DOHH2 (cell line): ENCODE data around the gene KLHL36.

ENCODE experiments used
- H3F3A ChIP-seq: fragments of 200-600 bp; sonication (generic), shearing (Covaris generic); 2 replicates; pipeline ENCODE4 v1.6.0; 2016; ENCODE audit warnings: antibody characterized with exemption, mild to moderate bottlenecking; ENCODE audit not compliant: control insufficient read depth, insufficient read depth
- H3K27ac ChIP-seq: fragments of 200-600 bp; sonication (generic); 2 replicates; pipeline ENCODE4 v1.5.1; 2014; ENCODE audit warnings: low read depth, mild to moderate bottlenecking, low read length, moderate library complexity
- H3K27me3 ChIP-seq: fragments of 200-600 bp; sonication (generic); 2 replicates; pipeline ENCODE4 v1.6.1; 2014; ENCODE audit warnings: mild to moderate bottlenecking, low read length, mixed read lengths; ENCODE audit not compliant: control insufficient read depth
- H3K36me3 ChIP-seq: fragments of 200-600 bp; sonication (generic); 2 replicates; pipeline ENCODE4 v1.6.1; 2014; ENCODE audit warnings: mild to moderate bottlenecking, low read length, moderate library complexity, mixed read lengths; ENCODE audit not compliant: control insufficient read depth
- H3K4me1 ChIP-seq: fragments of 200-600 bp; sonication (generic); 2 replicates; pipeline ENCODE4 v1.6.1; 2014; ENCODE audit warnings: mild to moderate bottlenecking, low read length, mixed read lengths; ENCODE audit not compliant: control insufficient read depth
- H3K4me2 ChIP-seq: fragments of 200-600 bp; sonication (generic); 2 replicates; pipeline ENCODE4 v1.6.0; 2014; ENCODE audit warnings: mild to moderate bottlenecking, low read length, moderate library complexity
- H3K4me3 ChIP-seq: fragments of 200-600 bp; sonication (generic); 2 replicates; pipeline ENCODE4 v1.5.1; 2014; ENCODE audit warnings: mild to moderate bottlenecking, low read length, mixed read lengths
- H3K79me2 ChIP-seq: fragments of 200-600 bp; sonication (generic); 2 replicates; pipeline ENCODE4 v1.6.1; 2014; ENCODE audit warnings: mild to moderate bottlenecking, low read length, mixed read lengths; ENCODE audit not compliant: control insufficient read depth
- H3K9me2 ChIP-seq: fragments of 200-600 bp; sonication (generic); replicated peaks from 2 replicates; pipeline ENCODE4 v1.6.1; 2014; ENCODE audit warnings: mild to moderate bottlenecking, low read length, mixed read lengths; ENCODE audit not compliant: control insufficient read depth
- H3K9me3 ChIP-seq: fragments of 200-600 bp; sonication (generic); 2 replicates; pipeline ENCODE4 v1.6.1; 2014; ENCODE audit warnings: antibody characterized with exemption, low read length, mixed read lengths; ENCODE audit not compliant: control insufficient read depth, insufficient read depth
- H4K20me1 ChIP-seq: fragments of 200-600 bp; sonication (generic); 2 replicates; pipeline ENCODE4 v1.6.0; 2014; ENCODE audit warnings: low read depth, mild to moderate bottlenecking, antibody characterized with exemption, low read length, moderate library complexity; ENCODE audit not compliant: control insufficient read depth, insufficient read depth
- EZH2phosphoT487 ChIP-seq: fragments of 200-600 bp; sonication (generic); IDR thresholded peaks from 2 replicates; pipeline ENCODE4 v1.6.1; 2017; ENCODE audit warnings: borderline replicate concordance, mild to moderate bottlenecking, antibody characterized with exemption, low read length, moderate library complexity, mixed read lengths
- TF ChIP-seq, protein P1 (sequence below): fragments of 200-600 bp; sonication (generic); IDR thresholded peaks from one replicate; pipeline ENCODE4 v1.5.1; 2014; ENCODE audit warnings: antibody characterized with exemption, mild to moderate bottlenecking, low read depth, low read length; ENCODE audit not compliant: poor library complexity, severe bottlenecking

KLHL36 gene

DNA sequence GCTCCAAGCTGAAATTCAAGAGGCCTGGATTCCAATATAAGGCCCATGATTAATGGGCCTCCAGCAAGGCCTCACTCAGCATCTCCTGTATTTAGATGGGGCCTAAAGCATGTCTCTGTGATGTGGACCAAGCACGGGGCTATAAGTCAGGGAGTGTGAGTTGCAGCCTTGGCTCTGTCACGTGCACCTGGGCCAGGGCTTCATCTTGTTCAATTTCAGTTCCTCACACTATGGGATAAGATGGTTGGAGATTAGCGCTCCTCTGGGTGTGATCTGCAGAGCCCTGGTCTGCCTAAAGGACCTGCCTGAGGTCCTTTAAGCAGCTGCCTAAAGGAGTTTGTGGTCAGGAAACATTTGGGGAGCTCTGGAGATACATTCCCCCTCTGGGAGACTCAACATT, 25.2 kb downstream of the KLHL36 start:
- Histone ChIP-seq H3F3A (no peaks in the 10 kb centered on the region), H3K27ac (no peak overlapping the region), H3K9me2 (no peaks in the 10 kb centered on the region), H3K36me3 (no peaks in the 10 kb centered on the region), H3K4me2 (no peak overlapping the region), H3K4me3 (no peak overlapping the region), H3K4me1 (peaks cover 17% of the 10 kb centered on the region), H3K27me3 (peaks cover 10% of the 10 kb centered on the region), H4K20me1 (no peaks in the 10 kb centered on the region), H3K79me2 (no peaks in the 10 kb centered on the region), H3K9me3 (no peaks in the 10 kb centered on the region)
- TF ChIP-seq EZH2phosphoT487 = no peak
- TF ChIP-seq, protein P1, sequence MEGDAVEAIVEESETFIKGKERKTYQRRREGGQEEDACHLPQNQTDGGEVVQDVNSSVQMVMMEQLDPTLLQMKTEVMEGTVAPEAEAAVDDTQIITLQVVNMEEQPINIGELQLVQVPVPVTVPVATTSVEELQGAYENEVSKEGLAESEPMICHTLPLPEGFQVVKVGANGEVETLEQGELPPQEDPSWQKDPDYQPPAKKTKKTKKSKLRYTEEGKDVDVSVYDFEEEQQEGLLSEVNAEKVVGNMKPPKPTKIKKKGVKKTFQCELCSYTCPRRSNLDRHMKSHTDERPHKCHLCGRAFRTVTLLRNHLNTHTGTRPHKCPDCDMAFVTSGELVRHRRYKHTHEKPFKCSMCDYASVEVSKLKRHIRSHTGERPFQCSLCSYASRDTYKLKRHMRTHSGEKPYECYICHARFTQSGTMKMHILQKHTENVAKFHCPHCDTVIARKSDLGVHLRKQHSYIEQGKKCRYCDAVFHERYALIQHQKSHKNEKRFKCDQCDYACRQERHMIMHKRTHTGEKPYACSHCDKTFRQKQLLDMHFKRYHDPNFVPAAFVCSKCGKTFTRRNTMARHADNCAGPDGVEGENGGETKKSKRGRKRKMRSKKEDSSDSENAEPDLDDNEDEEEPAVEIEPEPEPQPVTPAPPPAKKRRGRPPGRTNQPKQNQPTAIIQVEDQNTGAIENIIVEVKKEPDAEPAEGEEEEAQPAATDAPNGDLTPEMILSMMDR = no peak

- Histone ChIP-seq H3K27ac (no peak overlapping the region), H3K36me3 (no peaks in the 10 kb centered on the region), H4K20me1 (no peaks in the 10 kb centered on the region), H3F3A (no peaks in the 10 kb centered on the region), H3K79me2 (no peaks in the 10 kb centered on the region), H3K27me3 (peaks cover 14% of the 10 kb centered on the region), H3K9me2 (no peaks in the 10 kb centered on the region), H3K9me3 (no peaks in the 10 kb centered on the region), H3K4me1 (peaks cover 17% of the 10 kb centered on the region), H3K4me2 (no peak overlapping the region), H3K4me3 (no peak overlapping the region)
- TF ChIP-seq EZH2phosphoT487 = no peak
- TF ChIP-seq, protein P1 = no peak
Measured at GRCh38 chr16:84675423-84675822, 27.1 kb downstream of the KLHL36 start.

GRCh38 chr16:84675884-84676283, 27.6 kb downstream of the KLHL36 start:
- Histone ChIP-seq H3K4me3 (no peak overlapping the region), H3K27me3 (peaks cover 15% of the 10 kb centered on the region), H4K20me1 (no peaks in the 10 kb centered on the region), H3K9me3 (no peaks in the 10 kb centered on the region), H3K27ac (no peak overlapping the region), H3F3A (no peaks in the 10 kb centered on the region), H3K9me2 (no peaks in the 10 kb centered on the region), H3K79me2 (no peaks in the 10 kb centered on the region), H3K36me3 (no peaks in the 10 kb centered on the region), H3K4me2 (no peak overlapping the region), H3K4me1 (peaks cover 17% of the 10 kb centered on the region)
- TF ChIP-seq EZH2phosphoT487 = no peak
- TF ChIP-seq, protein P1 = no peak
